Muscle layer of duodenum (tissue), 2 donors: ENCODE measurements around the gene LONP1.
"Not testable (repeated sequence)": the region's sequence is repeated elsewhere in the genome, so short reads cannot be mapped to it uniquely, and the experiment has no call there.

Experiments used
- H3K27ac ChIP-seq: one replicate; pipeline ENCODE4 v1.7.0; 2013; ENCODE audit warnings: mild to moderate bottlenecking, low read length
- H3K27me3 ChIP-seq: one replicate; pipeline ENCODE4 v1.7.0; 2013; ENCODE audit warnings: low read depth, mild to moderate bottlenecking, control low read depth, low read length
- H3K36me3 ChIP-seq, 2 donors: one replicate each; pipeline ENCODE4 v1.7.0; 2013; ENCODE audit warnings: low read length in 2 of 2, control low read depth in 1 of 2, mild to moderate bottlenecking in 1 of 2; ENCODE audit not compliant: insufficient read depth in 2 of 2, control insufficient read depth in 1 of 2
- H3K4me1 ChIP-seq, 2 donors: one replicate each; pipeline ENCODE4 v1.7.0; 2013; ENCODE audit warnings: low read length in 2 of 2, mild to moderate bottlenecking in 2 of 2, control low read depth in 1 of 2, moderate library complexity in 1 of 2; ENCODE audit not compliant: insufficient read depth in 2 of 2, control insufficient read depth in 1 of 2
- H3K4me3 ChIP-seq, 2 donors: one replicate each; pipeline ENCODE4 v1.7.0; 2013; ENCODE audit warnings: low read length in 2 of 2, low read depth in 1 of 2, mild to moderate bottlenecking in 1 of 2
- H3K9me3 ChIP-seq, 2 donors: one replicate each; pipeline ENCODE4 v1.7.0; 2013; ENCODE audit warnings: low read length in 2 of 2, control low read depth in 1 of 2, mild to moderate bottlenecking in 1 of 2; ENCODE audit not compliant: control insufficient read depth in 1 of 2
- donor health status: healthy.

LONP1 gene

GRCh38 chr19:5711025-5711424, 8.9 kb downstream of the LONP1 start:
- no peaks in the 10 kb centered on the region for H3K4me1 ChIP-seq
- H3K36me3 ChIP-seq = peaks cover 26 to 63% of the 10 kb centered on the region in 2 donors
- no peaks in the 10 kb centered on the region for H3K27me3 ChIP-seq
- no peak overlapping the region for H3K4me3 ChIP-seq
- no peak overlapping the region for H3K27ac ChIP-seq
- H3K9me3 ChIP-seq = no peaks in the 10 kb centered on the region

- no peaks in the 10 kb centered on the region for H3K4me1 ChIP-seq
- peaks cover 22 to 83% of the 10 kb centered on the region in 2 donors for H3K36me3 ChIP-seq
- no peak overlapping the region for H3K27ac ChIP-seq
- H3K9me3 ChIP-seq = no peaks in the 10 kb centered on the region
- no peaks in the 10 kb centered on the region for H3K27me3 ChIP-seq
- H3K4me3 ChIP-seq = no peak overlapping the region
Observed at GRCh38 chr19:5707576-5708575, 12.1 kb downstream of the LONP1 start.

GRCh38 chr19:5706876-5707573, 12.9 kb downstream of the LONP1 start:
- H3K36me3 ChIP-seq = peaks cover 16 to 74% of the 10 kb centered on the region in 2 donors
- no peaks in the 10 kb centered on the region for H3K9me3 ChIP-seq
- H3K4me3 ChIP-seq = no peak overlapping the region
- H3K27me3 ChIP-seq = no peaks in the 10 kb centered on the region
- no peak overlapping the region for H3K27ac ChIP-seq
- no peaks in the 10 kb centered on the region for H3K4me1 ChIP-seq

- no peak overlapping the region for H3K4me3 ChIP-seq
- H3K4me1 ChIP-seq = no peaks in the 10 kb centered on the region
- H3K9me3 ChIP-seq = no peaks in the 10 kb centered on the region
- no peaks in the 10 kb centered on the region for H3K27me3 ChIP-seq
- no peak overlapping the region for H3K27ac ChIP-seq
- H3K36me3 ChIP-seq = peaks cover 8 to 64% of the 10 kb centered on the region in 2 donors
Observed at GRCh38 chr19:5705552-5705951, 14.4 kb downstream of the LONP1 start.

GRCh38 chr19:5703819-5704818, 15.8 kb downstream of the LONP1 start:
- H3K4me1 ChIP-seq = no peaks in the 10 kb centered on the region
- no peaks in the 10 kb centered on the region for H3K27me3 ChIP-seq
- H3K9me3 ChIP-seq = no peaks in the 10 kb centered on the region
- no peak overlapping the region for H3K4me3 ChIP-seq
- H3K27ac ChIP-seq = no peak overlapping the region
- peaks cover 8 to 66% of the 10 kb centered on the region in 2 donors for H3K36me3 ChIP-seq

- not testable (repeated sequence) for H3K27ac ChIP-seq, H3K4me3 ChIP-seq, H3K27me3 ChIP-seq, H3K9me3 ChIP-seq, H3K4me1 ChIP-seq
- peaks cover 4 to 64% of the 10 kb centered on the region in 2 donors for H3K36me3 ChIP-seq
Observed at GRCh38 chr19:5702053-5702410, 17.9 kb downstream of the LONP1 start.

GRCh38 chr19:5700455-5701092, 19.4 kb downstream of the LONP1 start:
- H3K4me3 ChIP-seq = no peak overlapping the region
- H3K27ac ChIP-seq = no peak overlapping the region
- H3K27me3 ChIP-seq = no peaks in the 10 kb centered on the region
- H3K36me3 ChIP-seq = peaks cover under 1 to 64% of the 10 kb centered on the region in 2 donors
- H3K4me1 ChIP-seq = no peaks in the 10 kb centered on the region
- no peaks in the 10 kb centered on the region for H3K9me3 ChIP-seq

GRCh38 chr19:5698635-5699422, 21.1 kb downstream of the LONP1 start:
- Histone ChIP-seq H3K4me3 (no peak overlapping the region), H3K4me1 (no peaks in the 10 kb centered on the region), H3K27me3 (no peaks in the 10 kb centered on the region), H3K27ac (no peak overlapping the region), H3K9me3 (no peaks in the 10 kb centered on the region), H3K36me3 (peaks cover 6 to 65% of the 10 kb centered on the region in 2 donors)

GRCh38 chr19:5697890-5698634, 21.9 kb downstream of the LONP1 start:
- H3K4me3 ChIP-seq = no peak overlapping the region
- no peaks in the 10 kb centered on the region for H3K27me3 ChIP-seq
- H3K4me1 ChIP-seq = peaks cover 0 to 5% of the 10 kb centered on the region in 2 donors
- H3K36me3 ChIP-seq = peaks cover 9 to 65% of the 10 kb centered on the region in 2 donors
- no peak overlapping the region for H3K27ac ChIP-seq
- no peaks in the 10 kb centered on the region for H3K9me3 ChIP-seq
